Fibroblast of the aortic adventitia (primary cell): ENCODE data around the gene FTCD. TPM values are rescaled to one million over a fixed set of nuclear protein-coding genes. Genes with fewer than 3 reads are reported as not detected.

Experiments
- DNase-seq: peaks from one replicate; pipeline ENCODE4 v3.0.0-alpha.2; 2010; ENCODE audit warnings: low read depth
- H3K4me3 ChIP-seq: 2 replicates; pipeline ENCODE4 v1.5.1; 2011; ENCODE audit warnings: low read depth, mild to moderate bottlenecking, control low read depth, low read length, moderate library complexity
- CTCF ChIP-seq: IDR thresholded peaks from 2 replicates; pipeline ENCODE4 v1.5.1; 2011; ENCODE audit warnings: mild to moderate bottlenecking, low read length, control low read depth, inconsistent platforms; ENCODE audit not compliant: insufficient read depth
- total RNA-seq: library from RNA; depleted of rRNA; stranded (reverse); fragments of >200 nt; gene quantifications from 2 replicates; pipeline ENCODE4 v1.2.3, GENCODE V29; 2012; ENCODE audit warnings: low replicate concordance

The FTCD gene
- total RNA-seq, 1 donor = 0.27 TPM

DNA sequence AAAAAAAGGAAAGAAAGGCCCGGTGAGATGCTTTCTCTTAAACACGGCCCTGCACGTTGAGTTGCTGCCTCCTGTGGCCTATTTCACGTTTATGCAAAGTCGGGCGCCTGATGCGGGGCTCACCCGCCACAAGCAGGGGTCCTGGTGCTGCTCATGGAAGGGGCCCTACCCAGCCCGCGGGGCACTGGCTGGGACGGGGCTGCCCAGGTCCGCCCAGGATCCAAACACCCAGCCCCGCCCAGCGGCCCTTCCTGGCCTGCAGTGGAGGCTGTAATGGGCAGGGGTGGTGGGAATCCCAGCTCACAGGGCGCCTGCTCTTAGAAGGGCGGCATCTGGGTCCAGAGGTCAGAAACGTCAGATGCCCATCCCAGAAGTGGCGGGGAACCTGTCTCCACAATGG lies 55.9 kb downstream of the FTCD start:
- H3K4me3 ChIP-seq = peak overlapping the region; percentile 79
- DNase-seq = peak; percentile 52
- TF ChIP-seq CTCF = peak; percentile 38

- TF ChIP-seq CTCF = no peak
- peak; percentile 26 for DNase-seq
- H3K4me3 ChIP-seq = peak overlapping the region; percentile 79
Observed at GRCh38 chr21:46098303-46099141, 56.9 kb downstream of the FTCD start.

DNA sequence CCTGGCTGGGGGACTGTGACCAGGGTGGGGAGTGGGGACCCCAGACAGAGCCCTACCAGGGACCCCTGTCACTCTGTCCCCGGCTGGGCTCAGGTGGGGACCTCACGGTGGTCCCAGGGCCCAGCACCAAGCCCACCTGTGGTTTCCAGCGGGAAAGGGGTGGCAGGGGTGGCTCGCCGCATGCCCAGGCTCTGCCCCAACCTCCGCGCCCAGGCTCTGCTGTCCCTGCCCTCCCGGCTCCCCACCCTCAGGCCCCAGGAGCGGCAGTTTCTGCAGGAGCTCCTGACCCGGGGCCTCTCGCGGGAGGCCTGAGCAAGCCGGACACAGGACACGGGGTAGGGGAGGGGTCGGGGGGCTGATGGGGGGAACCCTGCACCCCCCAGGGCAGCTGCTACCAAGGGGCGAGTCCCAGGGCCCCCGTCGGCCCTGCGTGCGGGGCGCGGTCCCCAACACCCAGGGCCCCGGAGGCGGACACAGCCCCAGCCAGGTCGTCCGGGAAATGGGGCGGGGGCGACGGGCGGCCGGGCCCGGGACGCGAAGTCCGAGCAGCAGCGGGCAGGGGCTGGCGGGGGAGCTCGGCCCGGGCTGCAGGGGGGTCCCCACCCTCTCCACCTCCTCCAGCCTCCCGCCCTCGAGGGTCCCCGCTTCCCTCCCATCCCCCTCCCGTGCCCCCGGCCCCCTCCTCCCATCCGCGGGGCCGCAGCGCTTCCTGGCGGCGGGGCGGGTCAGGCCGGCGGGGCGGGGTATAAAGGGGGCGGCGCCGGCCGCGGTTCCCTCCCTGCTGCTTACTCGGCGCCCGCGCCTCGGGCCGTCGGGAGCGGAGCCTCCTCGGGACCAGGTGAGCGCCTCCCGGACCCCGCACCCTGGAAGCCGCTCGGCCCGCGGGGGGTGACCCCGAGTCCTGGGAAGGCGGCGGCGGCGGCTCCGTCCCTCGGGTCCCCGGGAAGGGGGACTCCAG lies 57.8 kb downstream of the FTCD start, which contains the start of gene COL6A2:
Gene COL6A2, plus strand, starts transcription at position 777 of the 958 bp plus-strand sequence.
- peak; percentile 20 for TF ChIP-seq CTCF
- H3K4me3 ChIP-seq = peak within 1 kb of the TSS; percentile 79
- peak; percentile 53 for DNase-seq

DNA sequence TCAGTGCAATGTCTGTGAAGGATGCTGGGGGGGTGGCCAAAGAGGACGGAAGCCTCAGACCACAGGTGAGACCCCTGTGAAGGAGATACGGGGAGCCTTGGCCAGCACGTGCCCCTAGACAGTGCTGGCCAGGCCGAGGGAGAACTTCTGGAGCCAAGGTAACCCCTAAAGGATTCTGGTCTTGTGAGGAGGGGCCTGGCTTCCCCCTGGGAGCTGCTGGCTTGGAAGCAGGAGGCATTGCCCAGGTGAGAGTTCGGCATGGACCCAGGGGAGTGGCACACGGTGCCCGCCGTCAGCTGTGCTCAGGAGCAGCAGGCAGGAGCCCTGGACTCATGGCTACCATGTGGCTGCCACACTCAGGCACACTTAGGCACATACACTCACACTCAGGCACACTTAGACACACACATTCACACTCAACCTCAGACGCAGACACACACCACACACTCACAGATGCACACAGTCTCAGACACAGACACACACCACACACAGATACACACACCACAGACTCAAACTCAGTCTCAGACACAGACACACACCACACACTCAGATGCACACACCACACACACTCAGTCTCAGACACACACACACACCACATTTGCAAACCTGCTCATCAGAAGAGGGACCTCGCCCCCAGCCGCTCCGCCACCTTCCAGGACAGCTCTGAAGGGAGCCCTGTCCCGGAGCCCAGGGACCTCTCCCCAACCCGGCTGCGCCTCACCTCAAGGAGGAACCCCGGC lies 58.6 kb downstream of the FTCD start:
- DNase-seq = no peak
- TF ChIP-seq CTCF = no peak
- H3K4me3 ChIP-seq = peak overlapping the region; percentile 79

DNA sequence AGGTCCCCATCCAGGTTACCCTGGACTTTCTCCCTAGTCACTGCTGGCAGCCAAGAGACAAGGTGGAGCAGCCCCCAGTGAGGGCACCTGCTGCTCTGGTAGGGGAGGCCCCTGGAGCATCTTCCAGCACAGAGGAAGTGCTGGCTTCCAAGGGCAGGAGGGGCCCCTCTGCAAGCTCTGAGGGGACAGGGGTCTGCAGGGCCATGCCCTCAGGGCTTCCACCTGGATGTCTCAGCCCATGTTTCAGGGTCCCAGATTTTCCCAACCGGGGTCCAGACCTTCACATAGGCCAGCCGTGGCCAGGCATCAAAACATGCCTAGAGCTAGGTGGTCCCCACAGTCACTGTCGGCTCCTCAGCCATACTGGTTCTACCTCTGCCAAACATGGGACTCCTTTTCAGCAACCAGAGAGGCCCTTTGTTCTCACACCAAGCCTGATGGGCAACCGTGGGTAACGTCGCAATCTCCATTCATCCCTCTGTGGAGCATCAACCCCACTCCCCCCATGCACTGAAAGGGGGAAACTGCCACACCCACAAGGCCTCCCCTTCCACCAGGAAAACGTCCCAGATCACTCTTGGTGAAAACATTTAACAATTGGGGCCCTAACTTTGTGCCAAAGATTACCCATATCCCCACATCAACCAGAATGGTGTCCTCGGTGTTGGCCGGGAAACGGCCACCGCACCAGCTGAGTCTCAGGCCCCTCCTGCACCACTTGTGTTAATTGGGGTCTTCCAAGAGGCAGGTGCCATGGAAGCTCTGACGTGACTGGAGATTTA lies 59.4 kb downstream of the FTCD start:
- TF ChIP-seq CTCF = no peak
- no peak for DNase-seq
- H3K4me3 ChIP-seq = no peak overlapping the region
